ENCODE data around the gene GBP5.

Gene GBP5

DNA sequence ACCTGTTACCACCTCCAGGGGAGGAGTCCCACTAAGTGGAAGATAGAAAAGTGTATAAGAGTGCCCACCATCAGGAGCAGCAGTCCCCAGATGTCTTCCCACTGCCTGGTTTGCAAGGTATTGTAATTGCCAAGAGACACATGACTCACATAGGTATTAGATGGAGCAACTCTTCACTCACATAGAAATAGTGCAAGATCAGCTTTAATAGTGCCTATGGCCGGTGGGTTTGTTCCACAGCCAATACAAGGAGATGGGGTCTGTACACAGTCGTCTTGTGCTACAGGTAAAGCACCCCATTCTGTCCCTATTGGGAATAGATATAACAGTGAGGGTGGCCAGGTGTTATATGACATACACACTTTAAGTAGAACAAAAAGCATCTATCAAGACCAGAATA is 18.6 kb upstream of the GBP5 start:
- no peaks in the 10 kb centered on the region for H3K9me3 ChIP-seq (ENCODE audit: control insufficient read depth, insufficient read depth, low read length)
- H3K9me2 ChIP-seq (replicated peaks; ENCODE audit: control insufficient read depth, low read length): no peaks in the 10 kb centered on the region
- no peak overlapping the region for H3K4me3 ChIP-seq (ENCODE audit: low read length)
- no peaks in the 10 kb centered on the region for H3K4me1 ChIP-seq (ENCODE audit: control insufficient read depth, low read length)
- no peak overlapping the region for H3K27ac ChIP-seq (ENCODE audit: low read depth, low read length)
- no peaks in the 10 kb centered on the region for H3K36me3 ChIP-seq (ENCODE audit: control insufficient read depth, low read length)
- no peak for TF ChIP-seq EZH2phosphoT487 (IDR thresholded peaks at IDR 0.05; ENCODE audit: borderline replicate concordance, low read length)
- no peak for TF ChIP-seq CTCF (IDR thresholded peaks at IDR 0.05; ENCODE audit: low read depth, low read length, poor library complexity, severe bottlenecking)
- H3K4me2 ChIP-seq (ENCODE audit: low read length): no peak overlapping the region
- no peaks in the 10 kb centered on the region for H3K79me2 ChIP-seq (ENCODE audit: control insufficient read depth, low read length)
- H4K20me1 ChIP-seq (ENCODE audit: control insufficient read depth, insufficient read depth, low read depth, low read length): no peaks in the 10 kb centered on the region
- H3K27me3 ChIP-seq (ENCODE audit: control insufficient read depth, low read length): no peaks in the 10 kb centered on the region
- no peaks in the 10 kb centered on the region for H3F3A ChIP-seq (ENCODE audit: control insufficient read depth, insufficient read depth)

DNA sequence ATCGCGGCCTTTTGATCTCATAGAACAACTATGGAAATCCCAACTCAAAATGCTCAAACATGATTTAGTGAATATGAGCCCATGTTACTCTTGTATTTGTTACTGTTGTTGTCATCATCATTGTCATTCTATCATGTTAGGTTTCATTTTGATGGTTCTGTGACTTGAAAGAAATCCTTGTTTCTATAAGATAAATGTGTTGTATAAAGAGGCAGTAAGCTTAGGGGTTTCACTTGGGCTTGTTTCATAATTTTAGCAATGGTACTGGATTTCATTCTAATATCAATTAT is 15.3 kb upstream of the GBP5 start:
- H3K4me1 ChIP-seq (ENCODE audit: control insufficient read depth, low read length): no peaks in the 10 kb centered on the region
- H3K9me3 ChIP-seq (ENCODE audit: control insufficient read depth, insufficient read depth, low read length): no peaks in the 10 kb centered on the region
- no peaks in the 10 kb centered on the region for H3F3A ChIP-seq (ENCODE audit: control insufficient read depth, insufficient read depth)
- no peaks in the 10 kb centered on the region for H3K9me2 ChIP-seq (replicated peaks; ENCODE audit: control insufficient read depth, low read length)
- no peaks in the 10 kb centered on the region for H3K36me3 ChIP-seq (ENCODE audit: control insufficient read depth, low read length)
- no peak overlapping the region for H3K27ac ChIP-seq (ENCODE audit: low read depth, low read length)
- no peaks in the 10 kb centered on the region for H4K20me1 ChIP-seq (ENCODE audit: control insufficient read depth, insufficient read depth, low read depth, low read length)
- TF ChIP-seq EZH2phosphoT487 (IDR thresholded peaks at IDR 0.05; ENCODE audit: borderline replicate concordance, low read length): no peak
- no peak for TF ChIP-seq CTCF (IDR thresholded peaks at IDR 0.05; ENCODE audit: low read depth, low read length, poor library complexity, severe bottlenecking)
- H3K79me2 ChIP-seq (ENCODE audit: control insufficient read depth, low read length): no peaks in the 10 kb centered on the region
- no peaks in the 10 kb centered on the region for H3K27me3 ChIP-seq (ENCODE audit: control insufficient read depth, low read length)
- H3K4me3 ChIP-seq (ENCODE audit: low read length): no peak overlapping the region
- H3K4me2 ChIP-seq (ENCODE audit: low read length): no peak overlapping the region

GRCh38 chr1:89287181-89288050 is 14.8 kb upstream of the GBP5 start:
- Histone ChIP-seq H3K36me3 (ENCODE audit: control insufficient read depth, low read length) (no peaks in the 10 kb centered on the region), H4K20me1 (ENCODE audit: control insufficient read depth, insufficient read depth, low read depth, low read length) (no peaks in the 10 kb centered on the region), H3K27me3 (ENCODE audit: control insufficient read depth, low read length) (no peaks in the 10 kb centered on the region), H3K4me1 (ENCODE audit: control insufficient read depth, low read length) (no peaks in the 10 kb centered on the region), H3K79me2 (ENCODE audit: control insufficient read depth, low read length) (no peaks in the 10 kb centered on the region), H3K4me3 (ENCODE audit: low read length) (no peak overlapping the region), H3F3A (ENCODE audit: control insufficient read depth, insufficient read depth) (no peaks in the 10 kb centered on the region), H3K4me2 (ENCODE audit: low read length) (no peak overlapping the region), H3K27ac (ENCODE audit: low read depth, low read length) (no peak overlapping the region), H3K9me3 (ENCODE audit: control insufficient read depth, insufficient read depth, low read length) (no peaks in the 10 kb centered on the region), H3K9me2 (replicated peaks; ENCODE audit: control insufficient read depth, low read length) (no peaks in the 10 kb centered on the region)
- TF ChIP-seq EZH2phosphoT487 (IDR thresholded peaks at IDR 0.05; ENCODE audit: borderline replicate concordance, low read length) (no peak), CTCF (IDR thresholded peaks at IDR 0.05; ENCODE audit: low read depth, low read length, poor library complexity, severe bottlenecking) (no peak)

Measured in DOHH2 (cell line).